ENCODE measurements around the gene BTNL9. TPM values are rescaled to one million over a fixed set of nuclear protein-coding genes. Genes with fewer than 3 reads are reported as not detected.

The BTNL9 gene
- total RNA-seq (10 to 100 TPM; 10.4 to 22.8 (median 18.1) TPM), polyA plus RNA-seq (10 to 100 TPM; 14.4 to 26.3 (median 20.0) TPM)
- long read RNA-seq, donor 1, partial matches to known transcripts: 2 of 6 reads
- long read RNA-seq, donor 1, other reads (novel, unspliced or antisense): 1 of 6 reads
- long read RNA-seq, donor 2, partial matches to known transcripts: 13 of 30 reads
- long read RNA-seq, donor 2, other reads (novel, unspliced or antisense): 13 of 30 reads

DNA sequence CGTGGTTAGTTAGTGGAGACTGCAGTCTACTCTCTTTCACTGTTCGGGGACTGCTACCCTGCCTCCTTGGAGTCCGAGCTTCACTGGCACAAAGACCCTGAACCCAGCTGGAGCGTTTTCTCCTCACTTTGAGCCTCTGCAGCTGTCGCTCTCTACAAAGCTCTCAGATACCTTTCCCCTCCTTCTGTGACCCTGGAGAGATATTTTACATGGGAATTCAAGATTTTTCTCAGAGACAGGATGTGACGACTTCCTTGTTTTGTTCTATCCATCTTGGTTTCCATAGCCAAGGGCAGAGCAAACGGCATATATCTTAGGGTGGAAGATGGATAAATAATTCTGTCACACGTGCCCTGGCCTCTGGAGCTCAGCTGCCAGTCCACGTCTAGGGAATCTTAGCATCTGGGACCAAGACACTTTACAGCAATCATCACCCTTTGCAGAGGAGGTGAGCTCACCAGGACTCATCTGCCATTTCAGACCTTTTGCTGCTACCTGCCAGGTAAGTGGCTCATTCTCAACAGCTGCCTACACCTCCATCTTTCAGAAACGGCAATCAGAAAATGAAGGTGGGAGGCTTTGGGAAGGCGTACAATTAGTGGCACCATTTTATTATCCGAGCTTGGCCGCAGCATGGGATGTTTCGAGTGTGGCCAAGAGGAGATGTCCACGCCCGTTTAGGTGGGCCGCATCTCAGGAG is at the start of gene BTNL9:
TSS of gene BTNL9 (plus strand) at position 336 of the 700 bp plus-strand sequence. CDS start 5,224 bp downstream, outside the sequence.
- no peaks in the 10 kb centered on the region for H3K4me1 ChIP-seq
- DNase-seq (no peak), ATAC-seq (no peak)
- peak within 1 kb of the TSS; percentile 57 for H3K4me3 ChIP-seq
- peak within 1 kb of the TSS; percentile 27 for H3K27ac ChIP-seq
- intact Hi-C loops (cut with DNase I): loop anchor here in 1 of 2 donors (5.0 kb wide), 1 partner anchor 168 kb away; no protein-coding TSS in a partner anchor
- H3K9me3 ChIP-seq: no peaks in the 10 kb centered on the region
- WGBS, 3 donors: 36 to 45% (median 38%) methylated on average over 17 of the region's 17 CpGs
- peaks cover 0 to 37% (median 2%) of the 10 kb centered on the region in 3 donors for H3K27me3 ChIP-seq (ENCODE audit: insufficient read depth in 3 of 3, low read length in 2 of 3)
- no peaks in the 10 kb centered on the region for H3K36me3 ChIP-seq (ENCODE audit: insufficient read depth in 1 of 2, low read depth in 1 of 2)
- TF ChIP-seq CTCF (IDR thresholded peaks at IDR 0.05): no peak

GRCh38 chr5:180990882-180991242 is 49.2 kb upstream of the BTNL9 start:
- DNase-seq: no peak
- TF ChIP-seq CTCF (IDR thresholded peaks at IDR 0.05): no peak
- H3K4me3 ChIP-seq: no peak overlapping the region
- WGBS, 3 donors: 48 to 57% (median 56%) methylated on average over 4 to 5 of the region's 5 CpGs
- ATAC-seq: no peak
- no peaks in the 10 kb centered on the region for H3K4me1 ChIP-seq
- H3K27me3 ChIP-seq (ENCODE audit: insufficient read depth in 3 of 3, low read length in 2 of 3): peaks cover 0 to 9% (median 0%) of the 10 kb centered on the region in 3 donors
- intact Hi-C loops (cut with DNase I): no loop called here
- H3K27ac ChIP-seq: no peak overlapping the region
- H3K9me3 ChIP-seq: no peaks in the 10 kb centered on the region
- H3K36me3 ChIP-seq (ENCODE audit: insufficient read depth in 1 of 2, low read depth in 1 of 2): no peaks in the 10 kb centered on the region

GRCh38 chr5:181001947-181002346 is 38.1 kb upstream of the BTNL9 start:
- no peak overlapping the region for H3K27ac ChIP-seq
- peaks cover 0 to 4% (median 3%) of the 10 kb centered on the region in 3 donors for H3K27me3 ChIP-seq (ENCODE audit: insufficient read depth in 3 of 3, low read length in 2 of 3)
- H3K36me3 ChIP-seq (ENCODE audit: insufficient read depth in 1 of 2, low read depth in 1 of 2): no peaks in the 10 kb centered on the region
- no peaks in the 10 kb centered on the region for H3K4me1 ChIP-seq
- ATAC-seq (no peak), DNase-seq (no peak)
- no peak overlapping the region for H3K4me3 ChIP-seq
- intact Hi-C loops (cut with DNase I): no loop called here
- TF ChIP-seq CTCF (IDR thresholded peaks at IDR 0.05): no peak
- H3K9me3 ChIP-seq: no peaks in the 10 kb centered on the region

GRCh38 chr5:181005791-181006190 is 34.3 kb upstream of the BTNL9 start:
- Histone ChIP-seq H3K9me3 (no peaks in the 10 kb centered on the region), H3K4me3 (no peak overlapping the region), H3K27ac (no peak overlapping the region), H3K27me3 (ENCODE audit: insufficient read depth in 3 of 3, low read length in 2 of 3) (peaks cover 0 to 4% (median 3%) of the 10 kb centered on the region in 3 donors), H3K36me3 (ENCODE audit: insufficient read depth in 1 of 2, low read depth in 1 of 2) (no peaks in the 10 kb centered on the region), H3K4me1 (no peaks in the 10 kb centered on the region)
- WGBS, 3 donors: 66 to 68% (median 67%) methylated on average over 9 of the region's 9 CpGs
- intact Hi-C loops (cut with DNase I): loop anchor here in 1 of 2 donors (1.0 kb wide), 1 partner anchor 58 kb away; no protein-coding TSS in a partner anchor
- DNase-seq (no peak), ATAC-seq (no peak)
- TF ChIP-seq CTCF (IDR thresholded peaks at IDR 0.05): no peak
